Hepatocyte (in vitro differentiated cells): ENCODE measurements around the gene PCDHGA10. TPM values are rescaled to one million over a fixed set of nuclear protein-coding genes. Genes with fewer than 3 reads are reported as not detected.

Experiments
- DNase-seq: peaks from one replicate; pipeline ENCODE4 v3.0.0-alpha.2; 2016; ENCODE audit warnings: low spot score
- H2AFZ ChIP-seq: fragments of 200-600 bp; sonication (generic); 2 replicates; pipeline ENCODE4 v1.6.0; 2016; ENCODE audit warnings: antibody characterized with exemption, mild to moderate bottlenecking
- H3K27ac ChIP-seq: fragments of 200-600 bp; sonication (generic); 2 replicates; pipeline ENCODE4 v1.5.1; 2016; ENCODE audit warnings: mild to moderate bottlenecking
- H3K27me3 ChIP-seq: fragments of 200-600 bp; sonication (generic); 2 replicates; pipeline ENCODE4 v1.6.1; 2016
- H3K36me3 ChIP-seq: fragments of 200-600 bp; sonication (generic); replicated peaks from 2 replicates; pipeline ENCODE4 v1.5.1; 2016; ENCODE audit warnings: low read depth; ENCODE audit not compliant: insufficient read depth
- H3K4me1 ChIP-seq: fragments of 200-600 bp; sonication (generic); 2 replicates; pipeline ENCODE4 v1.5.1; 2016; ENCODE audit warnings: mild to moderate bottlenecking, moderate library complexity; ENCODE audit not compliant: insufficient read depth
- H3K4me2 ChIP-seq: fragments of 200-600 bp; sonication (generic); 2 replicates; pipeline ENCODE4 v1.6.0; 2016
- H3K4me3 ChIP-seq: fragments of 200-600 bp; sonication (generic); 2 replicates; pipeline ENCODE4 v1.5.1; 2016; ENCODE audit warnings: mild to moderate bottlenecking
- H3K79me2 ChIP-seq: fragments of 200-600 bp; sonication (generic); 2 replicates; pipeline ENCODE4 v1.6.0; 2017; ENCODE audit warnings: mild to moderate bottlenecking
- H3K9me2 ChIP-seq: fragments of 200-600 bp; sonication (generic); replicated peaks from 2 replicates; pipeline ENCODE4 v1.6.0; 2017; ENCODE audit warnings: mild to moderate bottlenecking; ENCODE audit not compliant: insufficient read depth
- H3K9me3 ChIP-seq: fragments of 200-600 bp; sonication (generic); 2 replicates; pipeline ENCODE4 v1.5.1; 2016; ENCODE audit warnings: low read depth, mild to moderate bottlenecking
- H4K20me1 ChIP-seq: fragments of 200-600 bp; sonication (generic); 2 replicates; pipeline ENCODE4 v1.6.0; 2016; ENCODE audit warnings: mild to moderate bottlenecking; ENCODE audit not compliant: insufficient read depth, poor library complexity, severe bottlenecking
- CTCF ChIP-seq: fragments of 200-600 bp; sonication (generic); IDR thresholded peaks from 2 replicates; pipeline ENCODE4 v1.5.1; 2016; ENCODE audit warnings: antibody characterized with exemption, mild to moderate bottlenecking; ENCODE audit not compliant: poor library complexity
- EZH2 ChIP-seq: fragments of 200-600 bp; sonication (generic); IDR thresholded peaks from 2 replicates; pipeline ENCODE4 v1.6.1; 2016; ENCODE audit warnings: antibody characterized with exemption, mild to moderate bottlenecking, borderline replicate concordance
- EZH2phosphoT487 ChIP-seq: fragments of 200-600 bp; sonication (generic); IDR thresholded peaks from one replicate; pipeline ENCODE4 v1.6.1; 2018; ENCODE audit warnings: antibody characterized with exemption, mild to moderate bottlenecking, low read depth, moderate library complexity; ENCODE audit not compliant: unreplicated experiment, severe bottlenecking
- WGBS: methylation state at CpG from one replicate; pipeline ENCODE4 v1.1.6; 2016; ENCODE audit warnings: low lambda C conversion rate; ENCODE audit errors: missing lambda C conversion rate; 5-methylcytosine and 5-hydroxymethylcytosine counted together
- polyA plus RNA-seq: library from polyadenylated mRNA; unstranded; fragments of >200 nt; fragmentation: Nextera tagmentation; extraction: Ambion mirVana; gene quantifications from 2 replicates; pipeline ENCODE4 v1.2.1, GENCODE V29; 2016
- total RNA-seq: library from RNA; depleted of rRNA; stranded (reverse); fragments of >200 nt; gene quantifications from 2 replicates; pipeline ENCODE4 v1.2.3, GENCODE V29; 2014

The PCDHGA10 gene
- total and polyA plus RNA-seq, 2 experiments from 2014 or later = 3.0 to 6.7 TPM

GRCh38 chr5:141441571-141442170, 28.9 kb downstream of the PCDHGA10 start:
- Histone ChIP-seq H2AFZ (no peak overlapping the region), H3K9me2 (no peaks in the 10 kb centered on the region), H3K4me3 (no peak overlapping the region), H3K36me3 (no peaks in the 10 kb centered on the region), H3K27me3 (no peaks in the 10 kb centered on the region), H3K27ac (no peak overlapping the region), H3K4me2 (no peak overlapping the region), H3K79me2 (peaks cover 6% of the 10 kb centered on the region), H3K4me1 (no peaks in the 10 kb centered on the region), H4K20me1 (no peaks in the 10 kb centered on the region), H3K9me3 (peaks cover under 1% of the 10 kb centered on the region)
- TF ChIP-seq CTCF = no peak
- TF ChIP-seq EZH2 = no peak
- TF ChIP-seq EZH2phosphoT487 = no peak
- WGBS = 97% methylated on average over 48 of the region's 50 CpGs
- DNase-seq = no peak

GRCh38 chr5:141465351-141465750, 52.6 kb downstream of the PCDHGA10 start:
- Histone ChIP-seq H2AFZ (no peak overlapping the region), H3K9me2 (no peaks in the 10 kb centered on the region), H4K20me1 (no peaks in the 10 kb centered on the region), H3K36me3 (no peaks in the 10 kb centered on the region), H3K79me2 (peaks cover 6% of the 10 kb centered on the region), H3K4me1 (no peaks in the 10 kb centered on the region), H3K4me2 (no peak overlapping the region), H3K27me3 (no peaks in the 10 kb centered on the region), H3K27ac (no peak overlapping the region), H3K9me3 (no peaks in the 10 kb centered on the region), H3K4me3 (no peak overlapping the region)
- no peak for DNase-seq
- WGBS = 94% methylated on average over 3 of the region's 3 CpGs
- TF ChIP-seq EZH2phosphoT487 = no peak
- TF ChIP-seq CTCF = no peak
- TF ChIP-seq EZH2 = no peak

Other genes with a start within 250 kb of the PCDHGA10 start
Only the 30 nearest of the 37 such genes appear.
- gene PCDHB10, start 220.6 kb upstream of the PCDHGA10 start, total RNA-seq = 2.4 and 3.1 TPM in 2 replicates
- 2.7 and 2.8 TPM in 2 replicates for gene PCDHB10, start 220.6 kb upstream of the PCDHGA10 start, polyA plus RNA-seq
- 0.92 and 2.1 TPM in 2 replicates for gene PCDHB11, start 213.4 kb upstream of the PCDHGA10 start, total RNA-seq
- 1.2 and 1.8 TPM in 2 replicates for gene PCDHB11, start 213.4 kb upstream of the PCDHGA10 start, polyA plus RNA-seq
- 1.1 and 1.4 TPM in 2 replicates for gene PCDHB12, start 204.3 kb upstream of the PCDHGA10 start, total RNA-seq
- gene PCDHB12, start 204.3 kb upstream of the PCDHGA10 start, polyA plus RNA-seq = 0.86 and 0.97 TPM in 2 replicates
- 1.9 and 2.0 TPM in 2 replicates for gene PCDHB13, start 199.1 kb upstream of the PCDHGA10 start, total RNA-seq
- gene PCDHB13, start 199.1 kb upstream of the PCDHGA10 start, polyA plus RNA-seq = 0.50 and 1.1 TPM in 2 replicates
- 3.9 and 4.3 TPM in 2 replicates for gene PCDHB14, start 189.6 kb upstream of the PCDHGA10 start, total RNA-seq
- gene PCDHB14, start 189.6 kb upstream of the PCDHGA10 start, polyA plus RNA-seq = 2.2 and 3.0 TPM in 2 replicates
- 1.8 and 3.3 TPM in 2 replicates for gene PCDHB15, start 167.6 kb upstream of the PCDHGA10 start, total RNA-seq
- gene PCDHB15, start 167.6 kb upstream of the PCDHGA10 start, polyA plus RNA-seq = 2.0 and 2.6 TPM in 2 replicates
- gene SLC25A2, start 108.9 kb upstream of the PCDHGA10 start, total RNA-seq = 0.50 and 1.7 TPM in 2 replicates
- not detected in 2 replicates for gene SLC25A2, start 108.9 kb upstream of the PCDHGA10 start, polyA plus RNA-seq
- gene TAF7, start 92.2 kb upstream of the PCDHGA10 start, total RNA-seq = 85.2 and 96.9 TPM in 2 replicates
- 103 and 107 TPM in 2 replicates for gene TAF7, start 92.2 kb upstream of the PCDHGA10 start, polyA plus RNA-seq
- 0.24 and 0.33 TPM in 2 replicates for gene PCDHGA1, start 82.5 kb upstream of the PCDHGA10 start, total RNA-seq
- not detected in 2 replicates for gene PCDHGA1, start 82.5 kb upstream of the PCDHGA10 start, polyA plus RNA-seq
- 0.08 TPM in 1 of 2 replicates, not detected in the other for gene PCDHGA2, start 74.2 kb upstream of the PCDHGA10 start, total RNA-seq
- 0.10 TPM in 1 of 2 replicates, not detected in the other for gene PCDHGA2, start 74.2 kb upstream of the PCDHGA10 start, polyA plus RNA-seq
- gene PCDHGA3, start 69.2 kb upstream of the PCDHGA10 start, total RNA-seq = not detected in 2 replicates
- 0.45 TPM in 1 of 2 replicates, not detected in the other for gene PCDHGA3, start 69.2 kb upstream of the PCDHGA10 start, polyA plus RNA-seq
- 0.24 and 0.53 TPM in 2 replicates for gene PCDHGB1, start 62.9 kb upstream of the PCDHGA10 start, total RNA-seq
- 0.57 TPM in 1 of 2 replicates, not detected in the other for gene PCDHGB1, start 62.9 kb upstream of the PCDHGA10 start, polyA plus RNA-seq
- 0.17 and 0.28 TPM in 2 replicates for gene PCDHGA4, start 58.0 kb upstream of the PCDHGA10 start, total RNA-seq
- gene PCDHGA4, start 58.0 kb upstream of the PCDHGA10 start, polyA plus RNA-seq = 0.24 TPM in 1 of 2 replicates, not detected in the other
- 0.20 and 0.33 TPM in 2 replicates for gene PCDHGB2, start 53.0 kb upstream of the PCDHGA10 start, total RNA-seq
- not detected in 2 replicates for gene PCDHGB2, start 53.0 kb upstream of the PCDHGA10 start, polyA plus RNA-seq
- 0.03 and 0.20 TPM in 2 replicates for gene PCDHGA5, start 48.8 kb upstream of the PCDHGA10 start, total RNA-seq
- gene PCDHGA5, start 48.8 kb upstream of the PCDHGA10 start, polyA plus RNA-seq = not detected in 2 replicates
- not detected in 2 replicates for gene PCDHGB3, start 42.7 kb upstream of the PCDHGA10 start, total RNA-seq
- gene PCDHGB3, start 42.7 kb upstream of the PCDHGA10 start, polyA plus RNA-seq = not detected in 2 replicates
- gene PCDHGA6, start 39.1 kb upstream of the PCDHGA10 start, total RNA-seq = 0.12 TPM in 1 of 2 replicates, not detected in the other
- 0.11 TPM in 1 of 2 replicates, not detected in the other for gene PCDHGA6, start 39.1 kb upstream of the PCDHGA10 start, polyA plus RNA-seq
- 0.04 and 0.10 TPM in 2 replicates for gene PCDHGA7, start 30.2 kb upstream of the PCDHGA10 start, total RNA-seq
- gene PCDHGA7, start 30.2 kb upstream of the PCDHGA10 start, polyA plus RNA-seq = not detected in 2 replicates
- 20.0 and 20.9 TPM in 2 replicates for gene PCDHGB4, start 25.3 kb upstream of the PCDHGA10 start, total RNA-seq
- 14.2 and 17.9 TPM in 2 replicates for gene PCDHGB4, start 25.3 kb upstream of the PCDHGA10 start, polyA plus RNA-seq
- gene PCDHGA8, start 20.4 kb upstream of the PCDHGA10 start, total RNA-seq = 1.00 and 1.5 TPM in 2 replicates
- gene PCDHGA8, start 20.4 kb upstream of the PCDHGA10 start, polyA plus RNA-seq = 0.28 and 0.53 TPM in 2 replicates
- 0.17 and 2.0 TPM in 2 replicates for gene PCDHGB5, start 15.0 kb upstream of the PCDHGA10 start, total RNA-seq
- 0.09 and 0.30 TPM in 2 replicates for gene PCDHGB5, start 15.0 kb upstream of the PCDHGA10 start, polyA plus RNA-seq
- gene PCDHGA9, start 10.2 kb upstream of the PCDHGA10 start, total RNA-seq = 1.1 and 1.2 TPM in 2 replicates
- not detected in 2 replicates for gene PCDHGA9, start 10.2 kb upstream of the PCDHGA10 start, polyA plus RNA-seq
- gene PCDHGB6, start 5.0 kb upstream of the PCDHGA10 start, total RNA-seq = 11.6 and 13.6 TPM in 2 replicates
- 13.1 and 15.7 TPM in 2 replicates for gene PCDHGB6, start 5.0 kb upstream of the PCDHGA10 start, polyA plus RNA-seq
- 6.9 and 8.8 TPM in 2 replicates for gene PCDHGB7, start 4.7 kb downstream of the PCDHGA10 start, total RNA-seq
- gene PCDHGB7, start 4.7 kb downstream of the PCDHGA10 start, polyA plus RNA-seq = 6.7 and 8.4 TPM in 2 replicates
- 1.8 and 2.7 TPM in 2 replicates for gene PCDHGA11, start 8.1 kb downstream of the PCDHGA10 start, total RNA-seq
- 1.8 TPM in 2 replicates for gene PCDHGA11, start 8.1 kb downstream of the PCDHGA10 start, polyA plus RNA-seq
- 0.70 and 0.96 TPM in 2 replicates for gene PCDHGA12, start 17.5 kb downstream of the PCDHGA10 start, total RNA-seq
- gene PCDHGA12, start 17.5 kb downstream of the PCDHGA10 start, polyA plus RNA-seq = 0.66 and 1.1 TPM in 2 replicates
- gene PCDHGC3, start 63.0 kb downstream of the PCDHGA10 start, total RNA-seq = 16.9 and 18.9 TPM in 2 replicates
- gene PCDHGC3, start 63.0 kb downstream of the PCDHGA10 start, polyA plus RNA-seq = 35.8 and 40.8 TPM in 2 replicates
- 0.44 and 1.5 TPM in 2 replicates for gene PCDHGC4, start 72.0 kb downstream of the PCDHGA10 start, total RNA-seq
- 0.15 and 0.35 TPM in 2 replicates for gene PCDHGC4, start 72.0 kb downstream of the PCDHGA10 start, polyA plus RNA-seq
- 0.92 and 1.1 TPM in 2 replicates for gene PCDHGC5, start 76.1 kb downstream of the PCDHGA10 start, total RNA-seq
- gene PCDHGC5, start 76.1 kb downstream of the PCDHGA10 start, polyA plus RNA-seq = 0.16 TPM in 1 of 2 replicates, not detected in the other
- gene DIAPH1, start 206.0 kb downstream of the PCDHGA10 start, total RNA-seq = 37.7 and 62.4 TPM in 2 replicates
- gene DIAPH1, start 206.0 kb downstream of the PCDHGA10 start, polyA plus RNA-seq = 56.6 and 59.0 TPM in 2 replicates